B cell (primary cell): ENCODE data around the gene PRR33. TPM values are rescaled to one million over a fixed set of nuclear protein-coding genes. Genes with fewer than 3 reads are reported as not detected.

Source experiments
- ATAC-seq: fragments of 200-7000 bp; cut with Tn5 transposase; one replicate; pipeline ENCODE4 v1.10.0; 2021; ENCODE audit warnings: low read depth, mild to moderate bottlenecking, moderate number of reproducible peaks, moderate library complexity
- CTCF ChIA-PET: fragments of 350-600 bp; sonication (Branson Sonifier 250); formaldehyde crosslinking; loops from one replicate; lab custom pipeline; 2021; ENCODE audit warnings: antibody characterized with exemption, inconsistent platforms; lab: Charles Lee
- POLR2A ChIA-PET: fragments of 350-600 bp; sonication (Branson Sonifier 250); formaldehyde crosslinking; loops from one replicate; lab custom pipeline; 2021; ENCODE audit warnings: antibody characterized with exemption; lab: Charles Lee
- DNase-seq: peaks from one replicate; pipeline ENCODE4 v3.0.0; 2013
- H2AFZ ChIP-seq: 2 replicates; pipeline ENCODE4 v1.6.1; 2012; ENCODE audit warnings: mild to moderate bottlenecking, low read depth, low read length; ENCODE audit not compliant: insufficient read depth, poor library complexity, severe bottlenecking
- H3K27ac ChIP-seq, 2 donors: 1 replicate in 1 of 2; 2 replicates in 1 of 2; pipeline ENCODE4 v1.5.1; 2012 to 2013; ENCODE audit warnings: low read length in 2 of 2, mild to moderate bottlenecking in 2 of 2, moderate library complexity in 1 of 2
- H3K27me3 ChIP-seq, 4 experiments: fragments of 200-600 bp in 1 of 4; sonication (generic) in 1 of 4; replicated peaks in 1 of 4; 1 replicate in 2 of 4; 2 replicates in 2 of 4; pipeline versions ENCODE4 v1.6.1 to v1.7.0; 2013 to 2016; ENCODE audit warnings: low read length in 3 of 4, mild to moderate bottlenecking in 2 of 4, mixed read lengths in 1 of 4, moderate library complexity in 1 of 4; ENCODE audit not compliant: insufficient read depth in 4 of 4, control insufficient read depth in 3 of 4; ENCODE audit errors: control extremely low read depth in 1 of 4
- H3K36me3 ChIP-seq, 2 experiments: replicated peaks in 1 of 2; 1 replicate in 1 of 2; 2 replicates in 1 of 2; pipeline versions ENCODE4 v1.6.1 to v1.7.1; 2013; ENCODE audit warnings: low read length in 1 of 2; ENCODE audit not compliant: insufficient read depth in 2 of 2, control insufficient read depth in 1 of 2; ENCODE audit errors: control extremely low read depth in 1 of 2, extremely low read depth in 1 of 2
- H3K4me1 ChIP-seq, 2 donors: fragments of 200-600 bp in 1 of 2; sonication (generic) in 1 of 2; 1 replicate in 1 of 2; 2 replicates in 1 of 2; pipeline versions ENCODE4 v1.5.1 to v1.6.1; 2013 to 2017; ENCODE audit warnings: low read length in 2 of 2; ENCODE audit not compliant: control insufficient read depth in 2 of 2, insufficient read depth in 2 of 2
- H3K4me2 ChIP-seq: replicated peaks from 2 replicates; pipeline ENCODE3; 2012; ENCODE audit warnings: mild to moderate bottlenecking, low read depth, low read length; ENCODE audit not compliant: poor library complexity, severe bottlenecking
- H3K4me3 ChIP-seq, 5 experiments: fragments of 200-600 bp in 1 of 5; sonication (generic) in 1 of 5; 1 replicate in 3 of 5; 2 replicates in 2 of 5; pipeline versions ENCODE4 v1.5.1 to v1.7.0; 2011 to 2016; ENCODE audit warnings: low read length in 4 of 5, mild to moderate bottlenecking in 4 of 5, low read depth in 2 of 5, control low read depth in 1 of 5, moderate library complexity in 1 of 5; ENCODE audit not compliant: insufficient read depth in 1 of 5; ENCODE audit errors: control extremely low read depth in 1 of 5, extremely low read depth in 1 of 5
- H3K79me2 ChIP-seq: fragments of 200-600 bp; sonication (generic); one replicate; pipeline ENCODE4 v1.6.0; 2016; ENCODE audit warnings: low read length; ENCODE audit not compliant: control insufficient read depth, insufficient read depth
- H3K9ac ChIP-seq: fragments of 200-600 bp; sonication (generic); 2 replicates; pipeline ENCODE4 v1.6.1; 2017; ENCODE audit warnings: mild to moderate bottlenecking, low read length, moderate library complexity
- H3K9me3 ChIP-seq, 3 donors: one replicate each; pipeline versions ENCODE4 v1.6.1 to v1.7.1; 2013; ENCODE audit warnings: low read length in 2 of 3; ENCODE audit not compliant: control insufficient read depth in 2 of 3, insufficient read depth in 1 of 3; ENCODE audit errors: control extremely low read depth in 1 of 3
- H4K20me1 ChIP-seq: 2 replicates; pipeline ENCODE4 v1.6.0; 2012; ENCODE audit warnings: mild to moderate bottlenecking, low read length; ENCODE audit not compliant: insufficient read depth, control insufficient read depth, poor library complexity, severe bottlenecking
- H3K27ac Mint-ChIP-seq: one replicate; pipeline ENCODE4 v1.8.0; 2021; ENCODE audit warnings: mixed read lengths
- H3K27me3 Mint-ChIP-seq: one replicate; pipeline ENCODE4 v1.8.0; 2021; ENCODE audit warnings: mixed read lengths
- H3K4me1 Mint-ChIP-seq: one replicate; pipeline ENCODE4 v1.8.0; 2021; ENCODE audit warnings: mixed read lengths
- H3K4me3 Mint-ChIP-seq: one replicate; pipeline ENCODE4 v1.8.0; 2021; ENCODE audit warnings: mixed read lengths
- H3K9me3 Mint-ChIP-seq: one replicate; pipeline ENCODE4 v1.8.0; 2022; ENCODE audit warnings: mixed read lengths; ENCODE audit not compliant: insufficient read depth
- CTCF ChIP-seq: fragments of 200-600 bp; IDR thresholded peaks from one replicate; pipeline ENCODE4 v1.8.0; 2022; ENCODE audit warnings: antibody characterized with exemption, mild to moderate bottlenecking
- EZH2 ChIP-seq: IDR thresholded peaks from 2 replicates; pipeline ENCODE4 v1.6.1; 2012; ENCODE audit warnings: borderline replicate concordance, low read depth, mild to moderate bottlenecking, moderate library complexity, low read length; ENCODE audit not compliant: insufficient read depth, poor library complexity, severe bottlenecking
- WGBS: methylation state at CpG from one replicate; pipeline ENCODE4 v1.1.5; 2013; ENCODE audit warnings: missing lambda C conversion rate; ENCODE audit not compliant: insufficient coverage; 5-methylcytosine and 5-hydroxymethylcytosine counted together
- intact Hi-C: fragments of 100-400 bp; cut with micrococcal nuclease; formaldehyde crosslinking; loops from one replicate; pipeline ENCODE4 v1.10.0; 2022
- polyA plus RNA-seq: library from polyadenylated mRNA; depleted of rRNA; stranded (reverse); fragments of >200 nt; gene quantifications from 2 replicates; pipeline ENCODE4 v1.2.3, GENCODE V29; 2012
- total RNA-seq, 2 donors: library from RNA; stranded (reverse); fragments of 120-200 nt in 1 of 2; gene quantifications; 1 replicate in 1 of 2; 2 replicates in 1 of 2; pipeline versions ENCODE4 v1.2.3 to v1.2.4, GENCODE V29; 2013 to 2022

Gene PRR33
- total and polyA plus RNA-seq, 2 donors (not counting 1 experiment from before 2014, with no cell fraction given), result not detected

- CTCF ChIA-PET, result interaction anchor here (0.7 to 4.0 kb wide), 11 partner anchors 7 to 311 kb away, joined by 3 to 30 read pairs (median 5); partner anchors contain the start of gene LSP1
- DNase-seq, result peak; percentile 26
These were observed 50.8 kb downstream of the PRR33 start for GRCh38 chr11:1840780-1841480.

More at GRCh38 chr11:1840780-1841480, 50.8 kb downstream of the PRR33 start:
- H3K9ac ChIP-seq, result peak overlapping the region; percentile 55
- ATAC-seq, result no peak
- intact Hi-C loops, result loop anchor here (1.0 to 10.0 kb wide), 2 partner anchors 11 to 76 kb away; partner anchors contain the start of gene CTSD
- peak overlapping the region; percentile 64 for H3K4me3 Mint-ChIP-seq
- TF ChIP-seq EZH2, result no peak
- TF ChIP-seq CTCF, result no peak
- H3K27ac ChIP-seq, result no peak overlapping the region
- H3K9me3 ChIP-seq, result no peaks in the 10 kb centered on the region
- H3K79me2 ChIP-seq, result peaks cover 44% of the 10 kb centered on the region
- 86% methylated on average over 23 of the region's 37 CpGs for WGBS
- H3K4me3 ChIP-seq, result peak overlapping the region in 1 of 5 experiments; percentile 50
- no peaks in the 10 kb centered on the region for H4K20me1 ChIP-seq
- H3K9me3 Mint-ChIP-seq, result no peaks in the 10 kb centered on the region
- peaks cover 56% of the 10 kb centered on the region for H3K4me1 Mint-ChIP-seq
- H3K36me3 ChIP-seq, result peaks cover 0 to 4% of the 10 kb centered on the region in 2 experiments
- peaks cover 65 to 71% of the 10 kb centered on the region in 2 donors for H3K4me1 ChIP-seq
- no peak overlapping the region for H2AFZ ChIP-seq
- POLR2A ChIA-PET, result interaction anchor here (1.0 to 2.9 kb wide), 4 partner anchors 10 to 41 kb away, joined by 5 to 28 read pairs (median 8); partner anchors contain the start of gene LSP1
- peak overlapping the region; percentile 73 for H3K27ac Mint-ChIP-seq
- H3K4me2 ChIP-seq, result peak overlapping the region; percentile 78
- no peaks in the 10 kb centered on the region for H3K27me3 Mint-ChIP-seq
- no peaks in the 10 kb centered on the region for H3K27me3 ChIP-seq
